Liver (tissue), 9 donors: ENCODE measurements around the gene BCORL1. TPM values are rescaled to one million over a fixed set of nuclear protein-coding genes. Genes with fewer than 3 reads are reported as not detected.

Source experiments
- DNase-seq: peaks from one replicate; pipeline ENCODE4 v3.0.0-alpha.2; 2017; ENCODE audit warnings: low spot score
- H3K27ac ChIP-seq, 2 donors: one replicate each; pipeline ENCODE4 v1.7.0; 2013; ENCODE audit warnings: inconsistent platforms in 2 of 2, low read length in 2 of 2, control low read depth in 1 of 2, low read depth in 1 of 2, mild to moderate bottlenecking in 1 of 2
- H3K27me3 ChIP-seq, 4 donors: one replicate each; pipeline versions ENCODE4 v1.6.1 to v1.7.0; 2013; ENCODE audit warnings: low read length in 3 of 4, inconsistent platforms in 1 of 4, mild to moderate bottlenecking in 1 of 4, moderate library complexity in 1 of 4; ENCODE audit not compliant: control insufficient read depth in 4 of 4, insufficient read depth in 4 of 4
- H3K36me3 ChIP-seq, 4 donors: one replicate each; pipeline versions ENCODE4 v1.6.1 to v1.7.0; 2013; ENCODE audit warnings: low read length in 3 of 4, mild to moderate bottlenecking in 3 of 4, low read depth in 1 of 4, moderate library complexity in 1 of 4; ENCODE audit not compliant: control insufficient read depth in 4 of 4, insufficient read depth in 3 of 4
- H3K4me1 ChIP-seq, 4 donors: one replicate each; pipeline versions ENCODE4 v1.6.1 to v1.7.0; 2013; ENCODE audit warnings: low read length in 3 of 4, mild to moderate bottlenecking in 3 of 4, moderate library complexity in 1 of 4; ENCODE audit not compliant: control insufficient read depth in 4 of 4, insufficient read depth in 4 of 4
- H3K4me3 ChIP-seq, 3 donors: one replicate each; pipeline versions ENCODE4 v1.6.1 to v1.7.0; 2013; ENCODE audit warnings: low read length in 3 of 3, control low read depth in 1 of 3, low read depth in 1 of 3, mild to moderate bottlenecking in 1 of 3
- H3K9ac ChIP-seq, 2 donors: one replicate each; pipeline ENCODE4 v1.7.0; 2013; ENCODE audit warnings: low read length in 2 of 2, mild to moderate bottlenecking in 2 of 2, moderate library complexity in 2 of 2, control low read depth in 1 of 2, low read depth in 1 of 2
- H3K9me3 ChIP-seq, 4 donors: one replicate each; pipeline versions ENCODE4 v1.6.1 to v1.7.0; 2013; ENCODE audit warnings: low read length in 3 of 4; ENCODE audit not compliant: control insufficient read depth in 4 of 4
- ATF3 ChIP-seq: IDR thresholded peaks from 2 replicates; pipeline ENCODE4 v1.6.1; 2016; ENCODE audit warnings: antibody characterized with exemption
- CTCF ChIP-seq: fragments of 150-350 bp; IDR thresholded peaks from 2 replicates; pipeline ENCODE4 v1.5.1; 2017; ENCODE audit warnings: improper control_type of control experiment, low read depth, low read length; ENCODE audit not compliant: missing input control
- EGR1 ChIP-seq, 2 donors: IDR thresholded peaks; 2 replicates each; pipeline ENCODE4 v1.6.1; 2016 to 2018; ENCODE audit warnings: antibody characterized with exemption in 2 of 2, low read depth in 2 of 2
- FOXA1 ChIP-seq: IDR thresholded peaks from 2 replicates; pipeline ENCODE4 v1.6.1; 2016; ENCODE audit warnings: antibody characterized with exemption
- FOXA2 ChIP-seq: IDR thresholded peaks from 2 replicates; pipeline ENCODE4 v1.6.1; 2016; ENCODE audit warnings: antibody characterized with exemption
- GABPA ChIP-seq, 2 donors: IDR thresholded peaks in 1 of 2; conservative IDR thresholded peaks in 1 of 2; 2 replicates each; pipeline ENCODE4 v1.6.1; 2016; ENCODE audit warnings: antibody characterized with exemption in 2 of 2, mild to moderate bottlenecking in 1 of 2, moderate library complexity in 1 of 2
- HNF4A ChIP-seq, 2 donors: conservative IDR thresholded peaks; 2 replicates each; pipeline ENCODE4 v1.6.1; 2016; ENCODE audit warnings: antibody characterized with exemption in 2 of 2, mild to moderate bottlenecking in 2 of 2
- HNF4G ChIP-seq: IDR thresholded peaks from 2 replicates; pipeline ENCODE4 v1.6.1; 2016; ENCODE audit warnings: antibody characterized with exemption
- JUND ChIP-seq, 2 donors: IDR thresholded peaks; 2 replicates each; pipeline ENCODE4 v1.6.1; 2016; ENCODE audit warnings: antibody characterized with exemption in 2 of 2
- MAX ChIP-seq: IDR thresholded peaks from 2 replicates; pipeline ENCODE4 v1.6.1; 2016; ENCODE audit warnings: antibody characterized with exemption
- NR2F2 ChIP-seq: IDR thresholded peaks from 2 replicates; pipeline ENCODE4 v1.6.1; 2016; ENCODE audit warnings: antibody characterized with exemption
- RAD21 ChIP-seq, 2 donors: IDR thresholded peaks; 2 replicates each; pipeline ENCODE4 v1.6.1; 2016; ENCODE audit warnings: antibody characterized with exemption in 2 of 2, mild to moderate bottlenecking in 2 of 2
- REST ChIP-seq: IDR thresholded peaks from 2 replicates; pipeline ENCODE4 v1.6.1; 2016; ENCODE audit warnings: antibody characterized with exemption, mild to moderate bottlenecking
- RXRA ChIP-seq, 2 donors: IDR thresholded peaks; 2 replicates each; pipeline ENCODE4 v1.6.1; 2017 to 2018; ENCODE audit warnings: antibody characterized with exemption in 2 of 2, mild to moderate bottlenecking in 1 of 2
- SP1 ChIP-seq: IDR thresholded peaks from 2 replicates; pipeline ENCODE4 v1.6.1; 2018; ENCODE audit warnings: antibody characterized with exemption, mild to moderate bottlenecking
- TAF1 ChIP-seq: conservative IDR thresholded peaks from 2 replicates; pipeline ENCODE4 v1.6.1; 2016; ENCODE audit warnings: antibody characterized with exemption, mild to moderate bottlenecking
- YY1 ChIP-seq: IDR thresholded peaks from 2 replicates; pipeline ENCODE4 v1.6.1; 2016; ENCODE audit warnings: antibody characterized with exemption, mild to moderate bottlenecking
- ZBTB33 ChIP-seq: IDR thresholded peaks from 2 replicates; pipeline ENCODE4 v1.6.1; 2016; ENCODE audit warnings: antibody characterized with exemption
- WGBS: extraction: QIAGEN DNeasy Blood & Tissue Kit; methylation state at CpG from one replicate; pipeline ENCODE4 v1.1.7; 2013; 5-methylcytosine and 5-hydroxymethylcytosine counted together
- polyA plus RNA-seq, 2 donors: library from polyadenylated mRNA; stranded (reverse) in 1 of 2; unstranded in 1 of 2; fragments of 200-250 nt in 1 of 2; fragments of >200 nt in 1 of 2; fragmentation: Nextera tagmentation in 1 of 2; extraction: Ambion mirVana in 1 of 2; gene quantifications; one replicate each; pipeline versions ENCODE4 v1.2.1 to v1.2.3, GENCODE V29; 2013 to 2015
- total RNA-seq, 2 donors: library from RNA; depleted of rRNA; stranded (reverse); fragments of >200 nt; gene quantifications; one replicate each; pipeline ENCODE4 v1.2.3, GENCODE V29; 2014
- donor health status: healthy.
- donor health status: healthy.
- donor health status: healthy.
- donor health status: healthy.
- donor health status: healthy.

The BCORL1 gene
- total and polyA plus RNA-seq, 4 donors: 1.7 to 5.3 (median 2.1) TPM

GRCh38 chrX:129996120-129996519 is 13.7 kb downstream of the BCORL1 start (continued):
- no peak for TF ChIP-seq HNF4G
- no peak for TF ChIP-seq FOXA1

GRCh38 chrX:129997086-129997485 is 14.7 kb downstream of the BCORL1 start:
- no peaks in the 10 kb centered on the region for H3K9me3 ChIP-seq
- no peak overlapping the region for H3K27ac ChIP-seq
- TF ChIP-seq JUND (IDR thresholded peaks at IDR 0.05): no peak
- no peak for TF ChIP-seq REST
- no peak for TF ChIP-seq HNF4G
- TF ChIP-seq FOXA2: no peak
- no peak for TF ChIP-seq RAD21 (IDR thresholded peaks at IDR 0.05)
- TF ChIP-seq TAF1: no peak
- no peak for TF ChIP-seq HNF4A (conservative IDR thresholded peaks at IDR 0.05)
- TF ChIP-seq SP1: no peak
- TF ChIP-seq YY1: no peak
- no peak for TF ChIP-seq NR2F2
- TF ChIP-seq EGR1 (IDR thresholded peaks at IDR 0.05; ENCODE audit: low read depth in 2 of 2): no peak
- TF ChIP-seq ATF3: no peak
- 94% methylated on average over 5 of the region's 5 CpGs for WGBS
- H3K9ac ChIP-seq: no peak overlapping the region
- no peaks in the 10 kb centered on the region for H3K27me3 ChIP-seq
- H3K4me3 ChIP-seq: no peak overlapping the region
- DNase-seq: no peak
- H3K4me1 ChIP-seq: no peaks in the 10 kb centered on the region
- peaks cover 0 to 2% (median 0%) of the 10 kb centered on the region in 4 donors for H3K36me3 ChIP-seq

- WGBS: 96% methylated on average over 3 of the region's 3 CpGs
- Histone ChIP-seq H3K9ac (no peak overlapping the region), H3K4me3 (no peak overlapping the region), H3K9me3 (no peaks in the 10 kb centered on the region), H3K4me1 (no peaks in the 10 kb centered on the region), H3K27ac (no peak overlapping the region), H3K36me3 (peaks cover 0 to 2% (median 0%) of the 10 kb centered on the region in 4 donors), H3K27me3 (no peaks in the 10 kb centered on the region)
- TF ChIP-seq FOXA2 (no peak), RAD21 (IDR thresholded peaks at IDR 0.05) (no peak), JUND (IDR thresholded peaks at IDR 0.05) (no peak), ZBTB33 (no peak), NR2F2 (no peak), EGR1 (IDR thresholded peaks at IDR 0.05; ENCODE audit: low read depth in 2 of 2) (no peak), GABPA (IDR thresholded peaks at IDR 0.05 in 1 of 2, conservative IDR thresholded peaks at IDR 0.05 in 1 of 2) (no peak), RXRA (IDR thresholded peaks at IDR 0.05) (no peak), CTCF (no peak), YY1 (no peak), SP1 (no peak), ATF3 (no peak), REST (no peak), TAF1 (no peak), HNF4A (conservative IDR thresholded peaks at IDR 0.05) (no peak), MAX (no peak), FOXA1 (no peak), HNF4G (no peak)
- no peak for DNase-seq
These were observed 15.6 kb downstream of the BCORL1 start for GRCh38 chrX:129998021-129998420.
